ENCODE measurements around the gene USP2. TPM values are rescaled to one million over a fixed set of nuclear protein-coding genes. Genes with fewer than 3 reads are reported as not detected.

USP2 gene
- total and polyA plus RNA-seq, 3 experiments from 2014 or later = 0.15 to 0.51 TPM; not detected in 1

- DNase-seq = no peak
- H3K9me3 ChIP-seq (ENCODE audit: low read length) = no peaks in the 10 kb centered on the region
- no peaks in the 10 kb centered on the region for H3K9me3 Mint-ChIP-seq
- no peaks in the 10 kb centered on the region for H3K36me3 Mint-ChIP-seq
- peak overlapping the region; percentile 78 for H3K27ac ChIP-seq (ENCODE audit: low read depth, low read length)
- H3K27ac Mint-ChIP-seq = peak overlapping the region; percentile 21 to 95 (median 88)
- peaks cover 14 to 31% of the 10 kb centered on the region in 2 donors for H3K27me3 Mint-ChIP-seq
- peaks cover 37% of the 10 kb centered on the region for H3K4me1 ChIP-seq (ENCODE audit: insufficient read depth, low read length)
- POLR2A ChIA-PET = interaction anchor here (0.6 kb wide), 1 partner anchor 979 kb away, joined by 5 read pairs; no protein-coding TSS in a partner anchor
- CTCF ChIA-PET = no interaction called here
- H3K36me3 ChIP-seq (ENCODE audit: insufficient read depth, low read length) = no peaks in the 10 kb centered on the region
- no peak overlapping the region for H3K4me3 ChIP-seq (ENCODE audit: low read length)
- peak overlapping the region; percentile 59 to 84 (median 68) for H3K4me3 Mint-ChIP-seq
- H3K27me3 ChIP-seq (ENCODE audit: insufficient read depth, low read length, poor library complexity, severe bottlenecking) = peaks cover 14% of the 10 kb centered on the region
- H3K4me1 Mint-ChIP-seq = peaks cover 11 to 54% (median 30%) of the 10 kb centered on the region in 3 donors
Measured at GRCh38 chr11:119319136-119319699, 62.3 kb downstream of the USP2 start.

GRCh38 chr11:119318240-119319135, 63.0 kb downstream of the USP2 start:
- H3K9me3 ChIP-seq (ENCODE audit: low read length) = no peaks in the 10 kb centered on the region
- no peaks in the 10 kb centered on the region for H3K36me3 ChIP-seq (ENCODE audit: insufficient read depth, low read length)
- peak overlapping the region; percentile 11 to 84 (median 68) for H3K4me3 Mint-ChIP-seq
- H3K27me3 Mint-ChIP-seq = peaks cover 14 to 33% of the 10 kb centered on the region in 2 donors
- H3K27me3 ChIP-seq (ENCODE audit: insufficient read depth, low read length, poor library complexity, severe bottlenecking) = peaks cover 14% of the 10 kb centered on the region
- no peaks in the 10 kb centered on the region for H3K9me3 Mint-ChIP-seq
- H3K4me1 Mint-ChIP-seq = peaks cover 9 to 54% (median 27%) of the 10 kb centered on the region in 3 donors
- H3K27ac ChIP-seq (ENCODE audit: low read depth, low read length) = peak overlapping the region; percentile 78
- peak overlapping the region; percentile 61 to 95 (median 88) for H3K27ac Mint-ChIP-seq
- POLR2A ChIA-PET = no interaction called here
- CTCF ChIA-PET = interaction anchor here (0.6 to 0.9 kb wide), 2 partner anchors 20 to 90 kb away, joined by 3 read pairs; no protein-coding TSS in a partner anchor
- H3K36me3 Mint-ChIP-seq = no peaks in the 10 kb centered on the region
- H3K4me3 ChIP-seq (ENCODE audit: low read length) = no peak overlapping the region
- peaks cover 34% of the 10 kb centered on the region for H3K4me1 ChIP-seq (ENCODE audit: insufficient read depth, low read length)
- DNase-seq = peak in 2 of 5 donors; percentile 40 to 41

- peaks cover 14 to 33% of the 10 kb centered on the region in 2 donors for H3K27me3 Mint-ChIP-seq
- Histone ChIP-seq H3K4me3 (ENCODE audit: low read length) (no peak overlapping the region), H3K27me3 (ENCODE audit: insufficient read depth, low read length, poor library complexity, severe bottlenecking) (peaks cover 14% of the 10 kb centered on the region), H3K36me3 (ENCODE audit: insufficient read depth, low read length) (no peaks in the 10 kb centered on the region), H3K27ac (ENCODE audit: low read depth, low read length) (no peak overlapping the region), H3K9me3 (ENCODE audit: low read length) (no peaks in the 10 kb centered on the region), H3K4me1 (ENCODE audit: insufficient read depth, low read length) (peaks cover 34% of the 10 kb centered on the region)
- H3K27ac Mint-ChIP-seq = peak overlapping the region in 2 of 8 donors; percentile 64 to 68
- no peaks in the 10 kb centered on the region for H3K36me3 Mint-ChIP-seq
- ChIA-PET CTCF (interaction anchor here (0.9 kb wide), 1 partner anchor 21 kb away, joined by 3 read pairs; no protein-coding TSS in a partner anchor), POLR2A (no interaction called here)
- no peak for DNase-seq
- H3K9me3 Mint-ChIP-seq = no peaks in the 10 kb centered on the region
- H3K4me3 Mint-ChIP-seq = peak overlapping the region in 2 of 7 donors; percentile 31 to 82
- peaks cover 7 to 54% (median 26%) of the 10 kb centered on the region in 3 donors for H3K4me1 Mint-ChIP-seq
Measured at GRCh38 chr11:119317592-119318239, 63.8 kb downstream of the USP2 start.

GRCh38 chr11:119316729-119317591, 64.5 kb downstream of the USP2 start, which contains the start of gene MCAM:
TSS of gene MCAM (minus strand) at chr11:119317130. CDS start at chr11:119317101, 29 bp downstream.
- DNase-seq = no peak
- Mint-ChIP-seq H3K4me3 (peak within 1 kb of the TSS in 6 of 7 donors; percentile 69 to 88 (median 74)), H3K27ac (peak within 1 kb of the TSS in 2 of 8 donors; percentile 64 to 68), H3K27me3 (peaks cover 14 to 33% of the 10 kb centered on the region in 2 donors), H3K36me3 (no peaks in the 10 kb centered on the region), H3K4me1 (peaks cover 7 to 50% (median 26%) of the 10 kb centered on the region in 3 donors), H3K9me3 (no peaks in the 10 kb centered on the region)
- H3K4me1 ChIP-seq (ENCODE audit: insufficient read depth, low read length) = peaks cover 34% of the 10 kb centered on the region
- no peak within 1 kb of the TSS for H3K27ac ChIP-seq (ENCODE audit: low read depth, low read length)
- no peaks in the 10 kb centered on the region for H3K36me3 ChIP-seq (ENCODE audit: insufficient read depth, low read length)
- ChIA-PET CTCF (interaction anchor here (0.7 to 1.3 kb wide), 2 partner anchors 19 to 111 kb away, joined by 3 read pairs; partner anchors contain the start of gene CBL), POLR2A (interaction anchor here (0.8 kb wide), 1 partner anchor 9 kb away, joined by 3 read pairs; no protein-coding TSS in a partner anchor)
- H3K27me3 ChIP-seq (ENCODE audit: insufficient read depth, low read length, poor library complexity, severe bottlenecking) = peaks cover 14% of the 10 kb centered on the region
- H3K9me3 ChIP-seq (ENCODE audit: low read length) = no peaks in the 10 kb centered on the region
- peak within 1 kb of the TSS; percentile 68 for H3K4me3 ChIP-seq (ENCODE audit: low read length)

GRCh38 chr11:119316016-119316728, 65.3 kb downstream of the USP2 start:
- no peaks in the 10 kb centered on the region for H3K36me3 ChIP-seq (ENCODE audit: insufficient read depth, low read length)
- Mint-ChIP-seq H3K27ac (peak overlapping the region in 2 of 8 donors; percentile 36 to 48), H3K36me3 (no peaks in the 10 kb centered on the region), H3K4me1 (peaks cover 7 to 44% (median 20%) of the 10 kb centered on the region in 3 donors), H3K4me3 (peak overlapping the region; percentile 69 to 88 (median 73)), H3K27me3 (peaks cover 14 to 33% of the 10 kb centered on the region in 2 donors), H3K9me3 (no peaks in the 10 kb centered on the region)
- no peak overlapping the region for H3K27ac ChIP-seq (ENCODE audit: low read depth, low read length)
- H3K4me1 ChIP-seq (ENCODE audit: insufficient read depth, low read length) = peaks cover 27% of the 10 kb centered on the region
- POLR2A ChIA-PET = interaction anchor here (0.5 to 0.8 kb wide), 2 partner anchors 8 to 10 kb away, joined by 3 read pairs; no protein-coding TSS in a partner anchor
- H3K9me3 ChIP-seq (ENCODE audit: low read length) = no peaks in the 10 kb centered on the region
- H3K27me3 ChIP-seq (ENCODE audit: insufficient read depth, low read length, poor library complexity, severe bottlenecking) = peaks cover 14% of the 10 kb centered on the region
- CTCF ChIA-PET = interaction anchor here (0.7 to 1.8 kb wide), 4 partner anchors 19 to 120 kb away, joined by 3 to 4 read pairs (median 3); partner anchors contain the start of gene CBL
- H3K4me3 ChIP-seq (ENCODE audit: low read length) = peak overlapping the region; percentile 68
- no peak for DNase-seq

GRCh38 chr11:119315131-119316015, 66.1 kb downstream of the USP2 start:
- peaks cover 23% of the 10 kb centered on the region for H3K4me1 ChIP-seq (ENCODE audit: insufficient read depth, low read length)
- peak overlapping the region; percentile 68 for H3K4me3 ChIP-seq (ENCODE audit: low read length)
- Mint-ChIP-seq H3K9me3 (no peaks in the 10 kb centered on the region), H3K27me3 (peaks cover 14 to 33% of the 10 kb centered on the region in 2 donors), H3K4me3 (peak overlapping the region; percentile 69 to 88 (median 73)), H3K27ac (peak overlapping the region in 5 of 8 donors; percentile 21 to 53 (median 48)), H3K4me1 (peaks cover 7 to 43% (median 20%) of the 10 kb centered on the region in 3 donors), H3K36me3 (no peaks in the 10 kb centered on the region)
- ChIA-PET CTCF (interaction anchor here (1.1 to 1.8 kb wide), 4 partner anchors 18 to 119 kb away, joined by 3 to 4 read pairs (median 3); no protein-coding TSS in a partner anchor), POLR2A (interaction anchor here (0.6 kb wide), 1 partner anchor 23 kb away, joined by 3 read pairs; no protein-coding TSS in a partner anchor)
- H3K36me3 ChIP-seq (ENCODE audit: insufficient read depth, low read length) = no peaks in the 10 kb centered on the region
- peaks cover 14% of the 10 kb centered on the region for H3K27me3 ChIP-seq (ENCODE audit: insufficient read depth, low read length, poor library complexity, severe bottlenecking)
- no peak overlapping the region for H3K27ac ChIP-seq (ENCODE audit: low read depth, low read length)
- peak in 4 of 5 donors; percentile 24 to 60 (median 37) for DNase-seq
- no peaks in the 10 kb centered on the region for H3K9me3 ChIP-seq (ENCODE audit: low read length)
